ENCODE results near the gene NBEAL2.
"Not testable (repeated sequence)": the region's sequence is repeated elsewhere in the genome, so short reads cannot be mapped to it uniquely, and the experiment has no call there.

The NBEAL2 gene

DNA sequence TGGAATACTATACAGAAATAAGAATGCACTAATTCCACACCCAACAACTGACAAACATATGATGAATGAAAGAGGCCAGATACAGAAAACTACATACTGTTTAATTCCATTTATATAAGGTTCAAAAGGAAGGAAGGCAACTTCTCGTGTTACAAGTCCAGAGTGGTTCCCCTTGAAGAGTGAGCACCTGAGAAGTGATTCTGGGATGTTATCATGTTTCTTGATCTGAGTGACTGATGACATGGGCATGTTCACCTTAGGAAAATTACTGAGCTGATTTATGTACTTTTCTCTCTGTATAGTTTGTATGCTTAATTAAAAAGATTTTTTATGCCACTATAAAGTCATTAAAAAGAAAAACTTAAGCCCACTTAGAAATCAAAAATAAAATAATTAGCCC, 16.5 kb upstream of the NBEAL2 start:
- no peak for DNase-seq

DNA sequence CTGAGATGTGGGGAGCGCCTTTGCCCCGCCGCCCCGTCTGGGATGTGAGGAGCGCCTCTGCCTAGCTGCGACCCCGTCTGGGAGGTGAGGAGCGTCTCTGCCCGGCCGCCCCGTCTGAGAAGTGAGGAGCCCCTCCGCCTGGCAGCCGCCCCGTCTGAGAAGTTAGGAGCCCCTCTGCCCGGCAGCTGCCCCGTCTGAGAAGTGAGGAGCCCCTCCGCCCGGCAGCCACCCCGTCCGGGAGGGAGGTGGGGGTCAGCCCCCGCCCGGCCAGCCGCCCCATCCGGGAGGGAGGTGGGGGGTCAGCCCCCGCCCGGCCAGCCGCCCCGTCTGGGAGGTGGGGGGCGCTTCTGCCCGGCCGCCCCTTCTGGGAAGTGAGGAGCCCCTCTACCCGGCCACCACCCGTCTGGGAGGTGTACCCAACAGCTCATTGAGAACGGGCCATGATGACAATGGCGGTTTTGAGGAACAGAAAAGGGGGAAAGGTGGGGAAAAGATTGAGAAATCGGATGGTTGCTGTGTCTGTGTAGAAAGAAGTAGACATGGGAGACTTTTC, 15.4 kb upstream of the NBEAL2 start:
- DNase-seq: not testable (repeated sequence)

DNA sequence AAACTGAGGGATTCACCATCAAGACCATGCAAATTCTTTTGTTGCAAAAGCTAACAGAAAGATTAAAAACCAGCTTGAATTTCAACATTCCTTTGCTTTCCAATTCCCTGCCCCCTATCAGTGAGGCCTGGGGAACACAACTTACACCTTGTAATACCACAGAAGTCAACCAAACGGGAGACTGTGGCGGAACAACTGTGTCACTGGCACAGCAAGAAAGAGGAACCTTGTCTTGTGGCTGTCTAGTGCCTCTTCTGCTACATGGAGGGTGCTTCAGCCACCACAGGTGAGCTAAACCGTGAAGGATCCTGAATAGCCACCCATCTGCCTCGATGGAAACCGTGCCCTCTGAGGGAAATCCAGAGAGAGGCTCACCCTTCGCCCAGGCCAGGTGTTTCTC, 14.3 kb upstream of the NBEAL2 start:
- DNase-seq: no peak

DNA sequence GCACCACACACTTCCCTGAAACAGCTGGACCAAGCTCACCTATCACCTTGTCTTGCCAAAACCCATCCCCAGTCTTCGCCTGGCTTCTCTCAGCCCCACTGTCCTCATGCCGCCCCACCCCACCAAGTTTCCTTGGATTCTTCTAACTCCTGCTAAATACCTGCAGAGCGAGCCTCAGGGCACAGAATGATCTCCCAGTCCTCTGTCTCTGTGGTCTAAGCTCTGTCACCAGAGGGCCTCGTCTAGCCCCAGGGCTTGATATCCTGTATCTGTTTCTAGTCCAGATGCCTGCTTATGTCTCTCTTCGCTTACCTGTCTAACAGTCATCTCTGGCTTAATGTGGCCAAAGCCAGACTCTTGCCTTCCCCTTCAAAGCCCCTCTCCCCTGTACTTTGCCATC, 12.7 kb upstream of the NBEAL2 start:
- DNase-seq: no peak

DNA sequence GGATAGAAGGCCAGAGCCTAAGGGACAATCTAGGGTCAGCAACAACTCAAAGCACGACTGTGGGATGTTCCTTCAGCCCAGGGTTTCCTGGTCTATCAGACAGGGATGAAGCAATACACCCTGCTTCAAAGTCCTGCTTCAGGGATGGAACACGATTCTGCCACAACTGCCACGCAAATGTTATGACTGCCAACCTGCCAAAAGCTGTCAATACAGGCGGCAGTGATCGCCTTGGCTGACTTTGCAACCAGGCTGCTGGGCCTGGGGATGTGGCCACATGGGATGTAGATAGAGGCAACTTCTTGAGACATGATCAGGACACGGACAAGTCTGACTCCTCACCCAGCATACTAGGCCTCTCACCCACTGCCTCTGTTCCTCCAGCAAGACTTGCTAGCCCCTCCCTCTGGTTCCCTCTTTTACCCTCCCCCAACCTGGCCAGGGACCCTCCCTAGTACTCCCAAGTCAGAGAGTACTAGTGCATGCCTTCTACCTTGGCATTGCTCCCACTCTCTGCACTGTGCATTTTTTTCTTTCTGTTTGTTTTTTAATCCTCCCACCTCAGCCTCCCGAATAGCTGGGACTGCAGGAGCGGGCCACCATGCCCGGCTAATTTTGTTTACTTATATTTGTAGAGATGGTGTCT, 10.6 kb upstream of the NBEAL2 start:
- DNase-seq: no peak

DNA sequence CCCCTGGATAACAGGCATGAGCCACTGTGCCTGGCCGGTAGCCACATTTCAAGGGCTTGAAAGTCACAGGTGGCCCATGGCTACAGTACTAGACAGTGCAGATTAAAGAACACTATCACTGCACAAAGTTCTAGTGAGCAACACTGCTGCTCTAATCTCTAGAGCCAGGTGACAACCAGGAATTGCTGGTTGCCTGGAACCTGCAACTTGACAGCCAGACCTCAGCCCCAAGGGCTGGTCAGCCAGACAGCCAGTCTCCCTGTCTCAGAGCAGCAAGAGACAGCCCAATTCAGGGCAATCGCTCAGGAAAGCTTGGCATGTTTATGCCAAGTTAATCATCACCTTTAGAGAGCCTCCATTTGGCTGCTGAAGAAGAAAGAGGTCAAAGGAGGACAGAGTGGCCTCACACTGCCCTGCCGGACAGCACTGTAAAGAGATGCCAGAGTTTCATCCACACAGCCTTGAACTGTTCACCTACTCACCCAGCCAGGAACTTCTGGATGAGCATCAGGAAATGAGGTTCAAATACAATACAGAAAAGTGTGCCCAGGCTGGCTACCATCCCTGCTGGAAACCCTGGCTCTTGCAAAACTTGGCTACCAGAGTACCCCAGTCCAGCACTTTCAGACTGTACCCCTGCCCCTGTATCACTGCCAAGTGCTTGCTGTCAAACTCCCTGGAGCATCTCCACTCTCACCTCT, 8.9 kb upstream of the NBEAL2 start:
- DNase-seq: peak in 3 of 58 donors; percentile 18 to 41 (median 21)

DNA sequence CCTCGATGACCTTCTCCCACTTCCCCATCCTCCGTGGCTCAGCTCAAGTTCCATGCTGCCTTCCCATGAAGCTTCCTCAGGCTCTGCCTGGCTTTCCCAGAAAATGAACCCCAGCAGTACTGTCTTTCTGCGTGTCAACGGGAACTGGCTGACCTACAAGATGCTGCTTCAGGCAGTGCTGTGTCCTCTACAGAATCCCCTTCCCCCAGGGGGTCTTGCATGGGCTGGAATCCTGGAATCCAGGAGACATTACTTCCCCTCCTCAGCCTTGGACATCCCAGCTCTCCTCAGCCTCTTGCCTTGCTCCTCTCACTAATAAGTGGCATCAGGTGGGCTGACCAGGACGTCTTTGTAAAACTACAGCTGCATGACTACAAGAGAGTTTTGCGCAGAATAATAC, 8.3 kb upstream of the NBEAL2 start:
- no peak for DNase-seq

DNA sequence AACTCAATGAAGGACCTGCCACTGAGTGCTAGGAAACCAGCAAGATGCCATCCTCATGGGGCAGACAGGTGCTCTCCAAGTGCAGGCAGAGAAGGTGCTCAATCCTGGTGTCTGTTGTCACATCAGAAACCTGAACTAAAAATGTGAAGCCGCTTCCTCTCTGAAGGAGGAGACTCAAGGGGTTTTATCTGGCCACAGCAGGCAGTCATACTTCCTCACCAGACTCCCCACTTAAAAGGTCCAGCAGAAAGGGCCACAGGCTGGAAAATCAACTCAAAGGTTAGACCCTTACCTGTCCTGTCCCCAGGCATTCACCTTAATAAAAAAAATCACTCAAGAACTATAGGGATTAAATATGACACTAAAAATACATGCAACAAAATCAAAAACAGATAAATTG, 7.7 kb upstream of the NBEAL2 start:
- DNase-seq: no peak

DNA sequence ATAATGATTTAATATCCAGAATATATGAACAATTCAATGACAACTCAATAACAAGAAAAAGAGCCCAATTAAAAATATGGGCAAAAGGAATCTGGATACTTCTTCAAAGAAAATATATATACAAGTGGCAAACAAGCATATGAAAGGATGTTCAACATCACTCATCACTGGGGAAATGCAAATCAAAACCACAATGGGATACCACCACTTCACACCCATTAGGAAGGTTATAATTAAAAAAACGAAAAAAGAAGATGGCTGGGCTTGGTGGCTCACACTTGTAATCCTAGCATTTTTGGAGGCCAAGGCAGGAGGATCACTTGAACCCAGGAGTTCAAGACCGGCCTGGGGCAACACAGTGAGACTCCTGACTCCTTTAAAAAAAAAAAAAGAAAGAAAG, 7.1 kb upstream of the NBEAL2 start:
- no peak for DNase-seq

DNA sequence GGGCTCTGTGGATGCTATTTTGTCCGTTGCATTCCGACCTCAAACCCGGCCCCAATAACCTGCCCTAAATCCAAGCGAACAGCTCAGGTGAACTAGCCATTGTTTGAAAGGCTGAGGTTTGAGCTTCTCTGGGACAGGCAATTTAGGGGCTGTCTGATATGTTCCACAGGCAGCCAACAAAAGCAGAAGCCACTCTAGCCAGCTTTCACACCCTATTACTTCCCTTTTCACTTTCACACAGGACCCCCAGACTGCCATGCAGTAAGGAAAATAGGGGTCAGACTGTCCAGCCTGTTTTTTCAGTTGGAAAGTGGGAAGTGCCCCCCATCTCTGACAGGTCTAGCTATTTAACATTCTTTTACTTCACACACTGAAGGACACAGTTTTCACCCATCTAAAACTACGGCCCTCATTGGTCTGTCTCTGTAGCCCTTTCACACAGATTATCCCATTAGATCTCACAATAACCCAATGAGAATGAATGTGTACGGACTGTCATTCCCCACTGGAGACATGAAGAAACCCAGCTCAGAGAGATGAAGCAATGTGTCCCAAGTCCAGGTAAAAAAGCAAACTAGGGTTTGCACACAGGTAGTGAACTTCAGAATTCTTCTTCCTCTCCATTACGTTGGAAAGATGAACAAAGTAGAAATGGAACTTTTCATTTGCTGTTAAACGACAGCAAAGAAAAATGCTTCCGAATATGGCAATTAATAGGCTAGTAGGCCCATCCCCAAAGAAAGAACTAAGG, 4.9 kb upstream of the NBEAL2 start:
- DNase-seq: no peak

DNA sequence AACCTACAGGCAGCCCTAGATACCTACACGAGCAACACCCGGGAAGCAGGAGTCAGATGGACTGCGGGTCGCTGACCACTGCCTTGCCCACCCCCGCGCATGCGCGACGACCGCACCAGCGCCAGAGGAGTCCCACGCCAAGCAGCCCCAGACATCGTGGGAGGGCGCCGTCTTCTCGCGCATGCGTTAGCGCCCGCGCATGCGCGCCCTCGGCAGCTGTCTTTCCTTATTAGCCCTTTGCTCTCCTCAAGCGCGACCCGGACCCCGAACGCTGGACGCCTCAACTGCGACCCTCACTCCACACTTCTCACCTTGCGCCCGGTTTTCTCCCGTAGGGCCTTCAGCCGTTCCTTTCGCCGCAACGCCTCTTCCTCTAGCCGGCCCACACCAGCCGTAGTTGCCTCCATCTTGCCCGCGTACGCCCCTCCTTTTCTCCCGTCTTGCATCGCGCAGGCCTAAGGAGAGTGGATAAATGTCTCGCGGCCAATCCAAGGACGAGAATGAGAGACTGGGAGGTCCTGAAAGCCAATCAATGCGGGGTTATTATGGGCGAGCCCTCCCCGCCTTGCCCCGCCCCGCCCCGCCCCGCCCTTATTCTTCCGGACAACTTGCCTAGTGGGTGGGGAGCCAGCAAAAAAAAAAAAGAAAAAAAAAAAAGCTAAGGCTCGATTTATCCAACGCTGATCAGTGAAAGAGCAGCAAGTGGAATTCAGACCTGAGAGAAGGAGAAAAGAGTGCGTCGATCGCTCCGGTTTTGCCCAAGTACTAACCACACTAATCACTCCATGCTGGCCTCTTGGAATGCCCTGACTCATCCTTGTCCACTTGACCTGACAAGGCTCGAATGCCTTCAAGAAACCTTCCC, 2.9 kb upstream of the NBEAL2 start, which contains the start of gene CCDC12:
CCDC12 (minus strand) TSS at position 420 of the 865 bp plus-strand sequence; CDS start at position 407, 13 bp downstream.
- DNase-seq: peak; percentile 86 to 99 (median 97)

DNA sequence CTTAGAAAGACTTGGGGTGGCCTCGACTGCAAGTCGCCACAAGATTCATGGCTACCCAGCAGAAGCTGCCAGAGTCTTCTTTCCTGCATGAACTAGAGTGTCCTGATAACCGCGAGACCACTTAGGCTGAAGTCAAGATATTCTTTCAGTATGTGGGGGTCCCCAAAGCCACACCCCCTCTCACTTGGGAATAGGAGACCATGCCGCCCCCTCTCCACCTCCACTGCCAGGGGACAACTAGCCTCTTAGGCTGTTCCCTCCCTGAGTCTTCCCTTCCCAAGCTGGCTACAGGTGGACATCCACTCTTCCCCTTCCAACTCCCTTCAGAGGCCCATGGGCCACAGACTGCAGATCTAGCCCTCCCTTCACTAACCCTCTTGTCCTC, 1.7 kb upstream of the NBEAL2 start:
- no peak for DNase-seq

DNA sequence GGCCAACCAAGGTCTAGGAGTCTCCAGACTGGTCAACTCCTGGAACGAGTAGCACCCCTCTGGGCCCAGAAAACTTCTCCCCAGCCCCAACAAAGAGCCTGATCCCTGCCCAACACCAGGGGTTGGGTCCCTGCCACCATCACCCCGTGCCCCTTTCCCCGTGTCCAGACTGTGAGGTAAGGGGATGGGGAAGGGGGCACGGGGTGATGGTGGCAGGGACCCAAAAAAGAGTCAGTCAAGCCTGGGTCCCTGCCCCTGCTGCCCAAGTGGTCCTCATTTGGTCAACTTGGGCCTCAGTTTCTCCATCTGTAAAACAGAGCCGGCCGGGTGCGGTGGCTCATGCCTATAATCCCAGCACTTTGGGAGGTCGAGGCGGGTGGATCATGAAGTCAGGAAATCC, 1.1 kb upstream of the NBEAL2 start:
- no peak for DNase-seq

DNA sequence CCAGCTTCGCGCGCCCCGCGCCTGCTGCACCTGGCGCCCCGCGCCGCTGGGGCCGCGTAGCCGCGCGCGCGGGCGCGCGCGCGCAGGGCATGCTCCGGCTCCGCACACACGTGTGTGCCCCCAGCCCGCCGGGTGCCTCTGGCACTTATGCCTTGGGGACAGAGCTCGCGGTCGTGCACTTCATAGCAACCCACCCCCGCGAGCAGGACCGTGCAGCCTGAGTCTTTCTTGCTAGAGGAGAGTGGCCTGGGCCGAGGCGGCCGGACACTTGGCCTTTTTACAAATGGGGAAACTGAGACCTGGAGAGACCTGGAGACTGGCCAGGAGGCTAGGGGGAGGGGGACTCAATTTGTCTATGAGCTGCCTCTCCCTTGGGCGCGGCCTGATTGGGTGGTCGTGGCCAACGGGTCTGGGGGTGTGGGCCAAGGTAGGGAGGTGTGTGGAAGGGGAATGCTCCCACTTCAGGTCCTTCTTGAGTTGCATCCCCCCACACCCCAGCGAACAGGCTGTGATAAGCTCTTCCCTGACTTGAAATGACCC, 562 bp downstream of the NBEAL2 start:
- no peak for DNase-seq

DNA sequence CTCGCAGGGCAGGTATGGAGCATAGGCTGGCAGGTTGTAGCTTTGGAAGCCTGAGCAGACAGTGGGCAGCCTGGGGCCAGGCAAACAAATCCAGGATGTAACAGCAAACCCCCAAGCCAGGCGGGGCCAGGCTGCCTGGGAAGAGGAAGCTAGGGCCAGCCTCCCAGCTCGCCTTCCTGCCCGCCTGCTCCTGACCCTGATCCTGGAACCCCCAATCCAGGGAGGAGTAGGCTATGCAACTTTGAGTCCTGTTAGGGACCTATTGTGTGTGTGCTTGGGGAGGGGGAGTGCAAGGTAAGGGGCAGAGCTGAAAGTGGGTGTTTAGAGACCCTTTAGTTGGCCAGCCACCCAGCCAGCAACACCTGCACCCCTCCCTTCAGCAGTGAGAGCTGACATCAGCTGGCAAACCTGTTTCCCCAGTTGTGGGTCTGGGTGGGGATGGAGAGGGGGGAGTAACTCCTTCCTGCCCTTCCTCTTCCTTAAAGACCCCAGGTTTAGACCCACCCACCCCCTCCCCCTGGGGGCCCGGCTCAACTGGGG, 2.5 kb downstream of the NBEAL2 start:
- no peak for DNase-seq

DNA sequence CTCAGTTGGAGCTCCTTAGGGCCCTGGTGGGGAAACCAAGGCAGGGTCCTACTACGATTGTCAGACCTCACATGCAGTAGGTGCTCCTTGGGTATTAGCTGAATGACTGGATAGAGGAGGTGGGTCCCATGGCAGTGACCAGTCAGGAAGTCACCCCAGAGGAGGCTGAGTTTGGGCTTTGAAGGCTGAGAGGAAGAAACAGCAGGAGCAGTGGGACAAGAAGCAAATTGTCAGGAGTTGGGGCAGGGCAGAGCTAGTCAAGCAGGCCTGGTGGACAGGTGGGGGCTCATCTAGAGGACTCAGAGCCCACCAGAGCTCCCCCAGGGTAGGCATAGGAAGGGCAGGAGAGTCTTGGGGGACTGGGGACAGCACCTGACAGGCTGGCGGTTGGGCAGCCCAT, 3.1 kb downstream of the NBEAL2 start:
- no peak for DNase-seq

DNA sequence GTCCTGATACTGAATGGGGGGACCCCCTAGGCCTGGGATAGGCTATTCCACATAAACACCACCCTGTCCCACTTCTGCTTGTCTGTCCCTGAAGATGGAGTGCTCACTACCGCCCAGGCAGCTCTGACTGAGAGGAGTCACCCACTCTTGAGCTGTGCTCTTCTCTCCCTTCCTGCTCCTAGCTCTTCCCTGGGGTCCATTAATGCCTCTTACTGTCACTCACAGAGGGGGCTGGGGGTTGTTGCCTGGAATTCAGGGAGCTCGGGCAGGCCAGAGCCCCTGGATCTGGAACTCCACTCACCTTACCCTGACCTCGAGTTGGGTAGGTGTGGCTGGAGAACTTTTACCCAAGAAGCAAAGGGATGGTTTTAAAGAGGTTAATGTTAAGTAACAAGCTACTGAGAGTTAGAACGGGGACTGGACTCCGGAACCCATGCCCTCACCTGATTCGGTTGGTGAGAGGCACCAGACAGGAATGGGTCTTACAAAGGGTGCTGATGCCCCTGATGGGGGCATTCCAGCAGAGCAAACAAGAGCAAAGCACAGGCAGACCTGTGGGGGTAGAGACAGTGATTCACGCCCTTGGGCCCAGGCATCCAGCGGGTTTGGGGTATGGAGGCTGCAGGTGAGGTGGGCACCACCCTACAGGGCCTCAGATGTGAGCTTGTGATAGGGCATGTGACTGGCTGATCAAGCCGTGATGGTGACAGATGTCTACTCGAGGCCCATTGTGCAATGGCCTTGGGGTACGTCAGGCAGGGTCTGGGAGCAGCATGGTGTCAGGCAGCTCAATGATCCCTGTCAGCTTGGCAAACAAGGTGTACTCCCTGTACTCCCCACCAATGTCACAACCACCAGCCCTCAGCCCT, 5.4 kb downstream of the NBEAL2 start:
- no peak for DNase-seq

DNA sequence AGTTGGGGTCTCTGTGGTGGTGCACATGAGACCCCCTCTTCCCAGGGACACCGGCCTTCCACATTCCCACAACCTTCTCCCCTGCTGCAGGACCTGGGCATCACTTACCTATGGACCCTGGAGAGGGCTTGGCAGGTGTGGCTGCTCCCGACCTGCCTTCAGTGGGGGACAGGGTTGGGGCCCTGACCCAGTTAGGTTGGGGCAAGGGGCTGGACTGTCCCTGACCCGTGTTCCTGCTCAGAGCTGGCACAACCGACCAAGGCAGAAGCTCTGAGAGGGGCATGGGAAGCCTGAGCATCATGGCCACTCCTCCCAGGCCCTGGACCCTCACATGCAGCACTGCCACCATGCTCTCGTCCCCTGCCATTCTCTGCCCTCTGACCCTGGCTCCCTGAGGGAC, 6.1 kb downstream of the NBEAL2 start:
- no peak for DNase-seq

DNA sequence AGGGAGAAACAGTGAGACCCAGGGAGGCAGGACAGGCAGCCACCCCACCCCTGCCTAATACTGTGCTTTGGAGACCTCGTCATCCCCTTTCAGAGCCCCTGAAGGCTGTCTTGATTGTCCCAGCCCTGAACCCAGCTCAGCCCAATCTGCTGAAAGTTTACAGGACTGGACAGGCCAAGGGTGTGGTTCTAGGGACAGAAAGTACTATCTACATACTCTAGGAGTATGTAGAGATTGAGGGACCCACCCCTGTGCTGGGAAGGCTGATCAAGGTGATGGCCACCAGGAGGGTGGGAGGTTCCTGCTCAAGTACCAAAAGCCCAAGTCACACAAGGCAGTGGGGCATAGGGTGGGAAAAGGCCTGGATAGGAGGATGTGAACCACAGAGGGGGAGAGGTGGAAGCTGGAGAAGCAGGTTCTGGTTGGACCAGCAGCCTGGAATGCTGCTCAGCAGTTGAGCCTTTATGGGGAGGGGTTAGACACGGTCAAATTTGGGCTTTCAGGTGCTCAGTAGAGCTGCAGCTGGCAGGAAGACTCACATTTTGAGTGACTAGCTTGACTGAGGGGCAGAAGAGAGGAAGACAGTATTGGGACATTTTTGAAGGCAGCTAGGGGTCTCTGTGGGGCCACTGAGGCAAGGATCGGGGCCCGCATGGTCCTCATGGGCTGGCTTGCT, 6.7 kb downstream of the NBEAL2 start:
- no peak for DNase-seq

Data from anterior cingulate cortex (tissue), 58 donors.